ENCODE measurements around the gene KLHL3. TPM values are rescaled to one million over a fixed set of nuclear protein-coding genes. Genes with fewer than 3 reads are reported as not detected.
A peak's percentile ranks its signal among the peaks of the same experiment; 100 is the strongest.

Gene KLHL3
- total and polyA plus RNA-seq, 2 experiments from 2014 or later, result 4.9 to 10.8 TPM

DNA sequence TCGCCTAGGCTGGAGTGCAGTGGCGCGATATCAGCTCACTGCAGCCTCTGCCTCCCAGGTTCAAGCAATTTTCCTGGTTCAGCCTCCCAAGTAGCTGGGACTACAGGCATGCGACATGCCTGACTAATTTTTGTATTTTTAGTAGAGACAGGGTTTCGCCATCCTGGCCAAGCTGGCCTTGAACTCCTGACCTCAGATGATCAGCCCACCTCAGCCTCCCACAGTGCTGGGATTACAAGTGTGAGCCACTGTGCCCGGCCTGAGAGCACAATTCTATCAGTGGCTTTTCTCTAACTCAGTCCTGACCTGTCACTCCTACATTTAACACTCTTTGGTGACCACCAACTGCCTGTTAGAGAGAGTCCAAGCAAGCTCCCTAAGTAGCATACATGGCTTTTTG is 154.1 kb downstream of the KLHL3 start (continued):
- TF ChIP-seq, protein P1, sequence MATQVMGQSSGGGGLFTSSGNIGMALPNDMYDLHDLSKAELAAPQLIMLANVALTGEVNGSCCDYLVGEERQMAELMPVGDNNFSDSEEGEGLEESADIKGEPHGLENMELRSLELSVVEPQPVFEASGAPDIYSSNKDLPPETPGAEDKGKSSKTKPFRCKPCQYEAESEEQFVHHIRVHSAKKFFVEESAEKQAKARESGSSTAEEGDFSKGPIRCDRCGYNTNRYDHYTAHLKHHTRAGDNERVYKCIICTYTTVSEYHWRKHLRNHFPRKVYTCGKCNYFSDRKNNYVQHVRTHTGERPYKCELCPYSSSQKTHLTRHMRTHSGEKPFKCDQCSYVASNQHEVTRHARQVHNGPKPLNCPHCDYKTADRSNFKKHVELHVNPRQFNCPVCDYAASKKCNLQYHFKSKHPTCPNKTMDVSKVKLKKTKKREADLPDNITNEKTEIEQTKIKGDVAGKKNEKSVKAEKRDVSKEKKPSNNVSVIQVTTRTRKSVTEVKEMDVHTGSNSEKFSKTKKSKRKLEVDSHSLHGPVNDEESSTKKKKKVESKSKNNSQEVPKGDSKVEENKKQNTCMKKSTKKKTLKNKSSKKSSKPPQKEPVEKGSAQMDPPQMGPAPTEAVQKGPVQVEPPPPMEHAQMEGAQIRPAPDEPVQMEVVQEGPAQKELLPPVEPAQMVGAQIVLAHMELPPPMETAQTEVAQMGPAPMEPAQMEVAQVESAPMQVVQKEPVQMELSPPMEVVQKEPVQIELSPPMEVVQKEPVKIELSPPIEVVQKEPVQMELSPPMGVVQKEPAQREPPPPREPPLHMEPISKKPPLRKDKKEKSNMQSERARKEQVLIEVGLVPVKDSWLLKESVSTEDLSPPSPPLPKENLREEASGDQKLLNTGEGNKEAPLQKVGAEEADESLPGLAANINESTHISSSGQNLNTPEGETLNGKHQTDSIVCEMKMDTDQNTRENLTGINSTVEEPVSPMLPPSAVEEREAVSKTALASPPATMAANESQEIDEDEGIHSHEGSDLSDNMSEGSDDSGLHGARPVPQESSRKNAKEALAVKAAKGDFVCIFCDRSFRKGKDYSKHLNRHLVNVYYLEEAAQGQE (IDR thresholded peaks at IDR 0.05; ENCODE audit: unreplicated experiment), result no peak
- TF ChIP-seq ZNF331 (CRISPR knock-in tag; IDR thresholded peaks at IDR 0.05; ENCODE audit: low read depth) (no peak), JUNB (IDR thresholded peaks at IDR 0.05; ENCODE audit: unreplicated experiment) (no peak), STAT1 (IDR thresholded peaks at IDR 0.05; ENCODE audit: unreplicated experiment) (no peak), CREB1 (CRISPR knock-in tag; IDR thresholded peaks at IDR 0.05; ENCODE audit: low read depth) (no peak), ZNF114 (CRISPR knock-in tag; IDR thresholded peaks at IDR 0.05) (no peak), POLR2AphosphoS5 (IDR thresholded peaks at IDR 0.05; ENCODE audit: low read depth) (no peak)
- TF ChIP-seq, protein P2, sequence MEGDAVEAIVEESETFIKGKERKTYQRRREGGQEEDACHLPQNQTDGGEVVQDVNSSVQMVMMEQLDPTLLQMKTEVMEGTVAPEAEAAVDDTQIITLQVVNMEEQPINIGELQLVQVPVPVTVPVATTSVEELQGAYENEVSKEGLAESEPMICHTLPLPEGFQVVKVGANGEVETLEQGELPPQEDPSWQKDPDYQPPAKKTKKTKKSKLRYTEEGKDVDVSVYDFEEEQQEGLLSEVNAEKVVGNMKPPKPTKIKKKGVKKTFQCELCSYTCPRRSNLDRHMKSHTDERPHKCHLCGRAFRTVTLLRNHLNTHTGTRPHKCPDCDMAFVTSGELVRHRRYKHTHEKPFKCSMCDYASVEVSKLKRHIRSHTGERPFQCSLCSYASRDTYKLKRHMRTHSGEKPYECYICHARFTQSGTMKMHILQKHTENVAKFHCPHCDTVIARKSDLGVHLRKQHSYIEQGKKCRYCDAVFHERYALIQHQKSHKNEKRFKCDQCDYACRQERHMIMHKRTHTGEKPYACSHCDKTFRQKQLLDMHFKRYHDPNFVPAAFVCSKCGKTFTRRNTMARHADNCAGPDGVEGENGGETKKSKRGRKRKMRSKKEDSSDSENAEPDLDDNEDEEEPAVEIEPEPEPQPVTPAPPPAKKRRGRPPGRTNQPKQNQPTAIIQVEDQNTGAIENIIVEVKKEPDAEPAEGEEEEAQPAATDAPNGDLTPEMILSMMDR (conservative IDR thresholded peaks at IDR 0.05; ENCODE audit: low read depth in 2 of 2), result no peak

DNA sequence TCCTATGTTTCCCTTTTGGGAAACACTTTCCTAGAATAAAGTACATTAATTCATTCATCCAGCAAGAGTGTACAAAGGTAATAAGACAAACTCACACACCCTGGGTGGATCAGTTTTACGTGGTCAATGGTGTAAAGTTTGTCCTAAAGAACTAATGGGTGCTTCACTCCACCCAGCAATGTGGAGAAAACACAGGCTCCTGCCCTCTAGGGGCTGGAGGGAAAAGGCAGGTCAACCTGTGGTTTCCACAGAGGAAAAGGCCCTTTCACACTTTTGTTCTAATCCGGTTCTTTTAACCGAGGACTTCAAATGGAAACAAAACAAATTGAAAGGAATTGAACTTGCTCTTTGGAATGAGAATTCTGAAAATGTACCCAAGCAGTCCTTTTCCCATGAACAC is 155.9 kb downstream of the KLHL3 start:
- Mint-ChIP-seq H3K27ac (no peak overlapping the region), H3K9me3 (peaks cover 2% of the 10 kb centered on the region; the same call in 1 of the 3 replicates), H3K4me3 (no peak overlapping the region), H3K4me1 (no peaks in the 10 kb centered on the region), H3K27me3 (ENCODE audit: insufficient read depth, low read depth, poor library complexity) (peaks cover 2% of the 10 kb centered on the region), H3K36me3 (ENCODE audit: low read depth) (no peaks in the 10 kb centered on the region)
- DNase-seq (ENCODE audit: low spot score), result peak; percentile 44
- Histone ChIP-seq H3K36me3 (ENCODE audit: insufficient read depth) (no peaks in the 10 kb centered on the region), H3K9me2 (ENCODE audit: insufficient read depth) (0 out of 2 replicates have a peak, but pooled peaks cover 3% of the 10 kb centered on the region), H3K4me2 (no peak overlapping the region), H3K79me2 (replicated peaks; ENCODE audit: insufficient read depth) (no peaks in the 10 kb centered on the region), H4K20me1 (replicated peaks; ENCODE audit: insufficient read depth) (no peaks in the 10 kb centered on the region), H2AFZ (no peak overlapping the region), H3K27me3 (ENCODE audit: insufficient read depth) (no peaks in the 10 kb centered on the region), H3F3A (replicated peaks; ENCODE audit: low read depth) (no peaks in the 10 kb centered on the region), H3K4me3 (no peak overlapping the region), H3K27ac (ENCODE audit: low read depth) (no peak overlapping the region), H3K4me1 (ENCODE audit: insufficient read depth) (no peaks in the 10 kb centered on the region)
- peak; percentile 85 for ATAC-seq
- TF ChIP-seq ZNF331 (CRISPR knock-in tag; IDR thresholded peaks at IDR 0.05; ENCODE audit: low read depth), result no peak
- TF ChIP-seq, protein P2 (conservative IDR thresholded peaks at IDR 0.05; ENCODE audit: low read depth in 2 of 2), result peak; percentile 56 to 61
- TF ChIP-seq JUNB (IDR thresholded peaks at IDR 0.05; ENCODE audit: unreplicated experiment), result no peak

Data from GM23338 (cell line).